Endothelial cell of umbilical vein (primary cell): ENCODE results near the gene SFTPD. TPM values are rescaled to one million over a fixed set of nuclear protein-coding genes. Genes with fewer than 3 reads are reported as not detected.

ENCODE experiments used
- BruUV-seq: library from RNA; stranded (reverse); fragments of 400-500 nt; replicated peaks from 2 replicates; lab custom pipeline; 2021; lab: Mats Ljungman, UMichigan
- CTCF ChIA-PET: fragments of 300-600, 350-600 bp; sonication (Branson Sonifier 250); formaldehyde crosslinking; loops from one replicate; lab custom pipeline; 2021; ENCODE audit warnings: antibody characterized with exemption, inconsistent platforms; lab: Charles Lee
- POLR2A ChIA-PET: fragments of 300-600, 350-600 bp; sonication (Branson Sonifier 250); formaldehyde crosslinking; loops from one replicate; lab custom pipeline; 2021; ENCODE audit warnings: antibody characterized with exemption, inconsistent platforms; lab: Charles Lee
- DNase-seq: peaks from one replicate; pipeline ENCODE4 v3.0.0-alpha.2; 2011; ENCODE audit warnings: low read depth, low spot score
- FAIRE-seq: peaks from 2 replicates; lab custom pipeline; 2011; peaks lifted over from hg19 to GRCh38; lab: Jason Lieb, UNC
- H2AFZ ChIP-seq: 2 replicates; pipeline ENCODE4 v1.6.0; 2012; ENCODE audit warnings: low read depth, low read length, control low read depth, inconsistent platforms
- H3K27ac ChIP-seq: 2 replicates; pipeline ENCODE4 v1.5.1; 2011; ENCODE audit warnings: low read depth, mild to moderate bottlenecking, control low read depth, low read length, moderate library complexity; ENCODE audit not compliant: insufficient read depth
- H3K27me3 ChIP-seq, 2 experiments: 2 replicates each; pipeline versions ENCODE4 v1.6.0 to v1.6.1; 2011; ENCODE audit warnings: low read length in 2 of 2, mixed read lengths in 1 of 2; ENCODE audit not compliant: control insufficient read depth in 2 of 2, insufficient read depth in 2 of 2
- H3K36me3 ChIP-seq, 2 experiments: 2 replicates in 1 of 2; 3 replicates in 1 of 2; pipeline ENCODE4 v1.5.1; 2011; ENCODE audit warnings: low read length in 2 of 2, mild to moderate bottlenecking in 1 of 2, moderate library complexity in 1 of 2; ENCODE audit not compliant: control insufficient read depth in 2 of 2, insufficient read depth in 2 of 2; ENCODE audit errors: extremely low read depth in 1 of 2
- H3K4me1 ChIP-seq: 3 replicates; pipeline ENCODE4 v1.5.1; 2011; ENCODE audit warnings: mild to moderate bottlenecking, low read length; ENCODE audit not compliant: control insufficient read depth, insufficient read depth; ENCODE audit errors: extremely low read depth
- H3K4me2 ChIP-seq: 2 replicates; pipeline ENCODE4 v1.6.1; 2011; ENCODE audit warnings: low read length, control low read depth, mixed read lengths; ENCODE audit not compliant: insufficient read depth
- H3K4me3 ChIP-seq, 3 experiments: fragments of 200-600 bp in 1 of 3; sonication (generic), shearing (Covaris generic) in 1 of 3; replicated peaks in 1 of 3; 2 replicates each; pipeline ENCODE4 v1.5.1; 2011 to 2016; ENCODE audit warnings: control low read depth in 3 of 3, low read length in 3 of 3, mild to moderate bottlenecking in 2 of 3, inconsistent platforms in 1 of 3, low read depth in 1 of 3, moderate library complexity in 1 of 3; ENCODE audit not compliant: insufficient read depth in 1 of 3
- H3K79me2 ChIP-seq: 2 replicates; pipeline ENCODE4 v1.6.0; 2012; ENCODE audit warnings: low read length, inconsistent platforms; ENCODE audit not compliant: control insufficient read depth, insufficient read depth
- H3K9ac ChIP-seq: replicated peaks from 2 replicates; pipeline ENCODE3; 2011; ENCODE audit warnings: low read length, control low read depth; ENCODE audit not compliant: insufficient read depth; ENCODE audit errors: extremely low read depth
- H3K9me1 ChIP-seq: replicated peaks from 3 replicates; pipeline ENCODE4 v1.6.0; 2011; ENCODE audit warnings: mild to moderate bottlenecking, low read length; ENCODE audit not compliant: control insufficient read depth, insufficient read depth; ENCODE audit errors: extremely low read depth
- H3K9me3 ChIP-seq: replicated peaks from 2 replicates; pipeline ENCODE4 v1.5.1; 2012; ENCODE audit warnings: low read length, inconsistent platforms; ENCODE audit not compliant: control insufficient read depth, insufficient read depth
- H4K20me1 ChIP-seq: replicated peaks from 2 replicates; pipeline ENCODE3; 2011; ENCODE audit warnings: mild to moderate bottlenecking, low read length; ENCODE audit not compliant: control insufficient read depth, insufficient read depth; ENCODE audit errors: extremely low read depth
- CTCF ChIP-seq, 2 donors: IDR thresholded peaks; 1 replicate in 1 of 2; 2 replicates in 1 of 2; pipeline ENCODE4 v1.5.1; 2011; ENCODE audit warnings: low read length in 2 of 2, mild to moderate bottlenecking in 2 of 2, moderate library complexity in 2 of 2, control low read depth in 1 of 2, inconsistent platforms in 1 of 2, low read depth in 1 of 2; ENCODE audit not compliant: insufficient read depth in 1 of 2; ENCODE audit errors: extremely low read depth in 1 of 2
- EZH2 ChIP-seq: IDR thresholded peaks from 2 replicates; pipeline ENCODE4 v1.6.1; 2012; ENCODE audit warnings: borderline replicate concordance, low read depth, mild to moderate bottlenecking, moderate library complexity, low read length, inconsistent platforms; ENCODE audit not compliant: severe bottlenecking
- FOS ChIP-seq: IDR thresholded peaks from 2 replicates; pipeline ENCODE4 v1.6.1; 2011; ENCODE audit warnings: mild to moderate bottlenecking, low read length, moderate library complexity, borderline replicate concordance; ENCODE audit not compliant: insufficient read depth
- GATA2 ChIP-seq: IDR thresholded peaks from 2 replicates; pipeline ENCODE4 v1.7.0; 2011; ENCODE audit warnings: low read depth, mild to moderate bottlenecking, moderate library complexity, mixed read lengths, low read length; ENCODE audit not compliant: insufficient read length, insufficient read depth
- JUN ChIP-seq: IDR thresholded peaks from 2 replicates; pipeline ENCODE4 v1.6.1; 2011; ENCODE audit warnings: borderline replicate concordance, low read depth; ENCODE audit not compliant: insufficient read length, insufficient read depth
- MAX ChIP-seq: IDR thresholded peaks from 2 replicates; pipeline ENCODE4 v1.6.1; 2011; ENCODE audit not compliant: insufficient read depth, insufficient read length
- MYC ChIP-seq: IDR thresholded peaks from one replicate; pipeline ENCODE4 v1.6.1; 2011; ENCODE audit warnings: mild to moderate bottlenecking, low read depth, low read length
- POLR2A ChIP-seq: IDR thresholded peaks from 2 replicates; pipeline ENCODE4 v1.6.1; 2012; ENCODE audit warnings: low read depth, mild to moderate bottlenecking, control low read depth, low read length
- POLR2AphosphoS5 ChIP-seq: IDR thresholded peaks from 2 replicates; pipeline ENCODE4 v1.6.1; 2012; ENCODE audit warnings: low read depth, mild to moderate bottlenecking, control low read depth, low read length, moderate library complexity; ENCODE audit not compliant: insufficient read depth
- dilution Hi-C: fragments of 300-500 bp; cut with MboI; formaldehyde crosslinking; loops from one replicate; pipeline ENCODE4 v1.15.0; 2019; ENCODE audit warnings: low sequenced_read_pairs; ENCODE audit not compliant: extremely low pct_ligation_motif_present
- intact Hi-C: fragments of 100-400 bp; cut with micrococcal nuclease; formaldehyde crosslinking; loops from one replicate; pipeline ENCODE4 v1.10.0; 2022
- polyA plus RNA-seq, 4 experiments: library from polyadenylated mRNA; depleted of rRNA in 3 of 4; stranded (reverse) in 3 of 4; unstranded in 1 of 4; fragments of >200 nt; gene quantifications; 2 replicates each; pipeline versions ENCODE4 v1.2.1 to v1.2.3, GENCODE V29; 2011 to 2012; ENCODE audit warnings: missing spikeins in 1 of 4
- total RNA-seq: library from RNA; stranded (reverse); gene quantifications from 2 replicates; pipeline ENCODE4 v1.2.3, GENCODE V29; 2021

Gene SFTPD
- total and polyA plus RNA-seq, 2 donors (not counting 3 experiments of a cell fraction or from before 2014, with no cell fraction given) = not detected

- H2AFZ ChIP-seq = no peak overlapping the region
- no peaks in the 10 kb centered on the region for H3K36me3 ChIP-seq
- no peaks in the 10 kb centered on the region for H3K79me2 ChIP-seq
- no TSS peak for BruUV-seq
- dilution Hi-C loops = no loop called here
- DNase-seq (no peak), FAIRE-seq (no peak)
- TF ChIP-seq POLR2AphosphoS5 (no peak), GATA2 (no peak), MAX (no peak), FOS (no peak), MYC (no peak), POLR2A (no peak), CTCF (IDR thresholded peaks at IDR 0.05; ENCODE audit: extremely low read depth in 1 of 2, insufficient read depth in 1 of 2, low read depth in 1 of 2, low read length in 2 of 2) (no peak), EZH2 (no peak), JUN (no peak)
- no peak overlapping the region for H3K4me2 ChIP-seq
- CTCF ChIA-PET = no interaction called here
- no peaks in the 10 kb centered on the region for H3K4me1 ChIP-seq
- intact Hi-C loops = loop anchor here (5.0 kb wide), 1 partner anchor 51 kb away; no protein-coding TSS in a partner anchor
- H3K4me3 ChIP-seq = no peak overlapping the region
- H3K27ac ChIP-seq = no peak overlapping the region
- H3K9me3 ChIP-seq = no peaks in the 10 kb centered on the region
- POLR2A ChIA-PET = no interaction called here
- peaks cover 33 to 42% of the 10 kb centered on the region in 2 experiments for H3K27me3 ChIP-seq
- H4K20me1 ChIP-seq = no peaks in the 10 kb centered on the region
- no peak overlapping the region for H3K9ac ChIP-seq
- no peaks in the 10 kb centered on the region for H3K9me1 ChIP-seq
These were observed 34.5 kb upstream of the SFTPD start for GRCh38 chr10:79983286-79983909.
